Fibroblast of villous mesenchyme (primary cell): ENCODE measurements around the gene CHPT1. TPM values are rescaled to one million over a fixed set of nuclear protein-coding genes. Genes with fewer than 3 reads are reported as not detected.

Experiments
- DNase-seq: peaks from one replicate; pipeline ENCODE4 v3.0.0-alpha.2; 2010; ENCODE audit warnings: low read depth
- H3K4me3 ChIP-seq: 2 replicates; pipeline ENCODE4 v1.5.1; 2011; ENCODE audit warnings: low read depth, mild to moderate bottlenecking, low read length
- CTCF ChIP-seq: IDR thresholded peaks from 2 replicates; pipeline ENCODE4 v1.5.1; 2012; ENCODE audit warnings: low read depth, mild to moderate bottlenecking, low read length; ENCODE audit not compliant: insufficient read depth
- total RNA-seq: library from RNA; depleted of rRNA; stranded (reverse); fragments of >200 nt; gene quantifications from 2 replicates; pipeline ENCODE4 v1.2.3, GENCODE V29; 2012

CHPT1 gene
- 24.8 and 35.4 TPM in 2 replicates for total RNA-seq

DNA sequence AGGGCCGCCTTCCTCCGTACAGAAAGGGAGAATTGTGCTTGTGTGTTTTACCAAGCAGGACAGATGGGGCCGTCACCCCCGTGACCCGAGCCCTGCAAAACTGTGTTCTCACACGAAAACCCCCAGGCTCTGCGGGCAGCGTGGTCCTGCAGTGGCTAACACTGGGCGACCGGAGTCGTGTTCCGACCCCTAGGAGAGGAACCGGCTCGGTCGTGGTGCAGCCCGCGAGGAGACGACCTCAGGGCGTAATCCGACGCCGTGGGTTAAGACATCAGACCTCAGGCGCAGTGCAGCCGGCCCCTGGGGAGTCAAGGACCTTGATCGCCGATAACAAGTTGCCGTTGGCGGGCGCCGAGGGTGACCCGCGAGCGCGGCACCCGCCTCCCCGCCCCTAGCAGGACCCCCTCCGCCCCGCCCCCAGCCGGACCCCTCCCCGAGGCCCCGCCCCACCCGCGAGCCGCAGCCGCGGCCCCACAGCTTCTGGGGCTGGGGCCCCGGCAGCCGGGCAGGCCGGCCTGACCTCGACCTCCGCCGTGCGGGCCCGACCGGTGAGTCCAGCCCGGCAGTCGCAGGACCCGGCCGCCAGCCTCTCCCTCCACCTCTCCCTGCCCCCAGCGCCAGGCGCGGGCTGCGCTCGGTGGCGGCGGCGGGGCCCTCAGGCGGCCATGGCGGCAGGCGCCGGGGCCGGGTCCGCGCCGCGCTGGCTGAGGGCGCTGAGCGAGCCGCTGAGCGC, at the start of gene CHPT1:
Gene CHPT1 (plus strand): TSS at position 444 of the 733 bp plus-strand sequence. CDS start 222 bp downstream, at position 666.
- no peak for TF ChIP-seq CTCF
- DNase-seq = peak; percentile 42
- peak within 1 kb of the TSS; percentile 81 for H3K4me3 ChIP-seq

DNA sequence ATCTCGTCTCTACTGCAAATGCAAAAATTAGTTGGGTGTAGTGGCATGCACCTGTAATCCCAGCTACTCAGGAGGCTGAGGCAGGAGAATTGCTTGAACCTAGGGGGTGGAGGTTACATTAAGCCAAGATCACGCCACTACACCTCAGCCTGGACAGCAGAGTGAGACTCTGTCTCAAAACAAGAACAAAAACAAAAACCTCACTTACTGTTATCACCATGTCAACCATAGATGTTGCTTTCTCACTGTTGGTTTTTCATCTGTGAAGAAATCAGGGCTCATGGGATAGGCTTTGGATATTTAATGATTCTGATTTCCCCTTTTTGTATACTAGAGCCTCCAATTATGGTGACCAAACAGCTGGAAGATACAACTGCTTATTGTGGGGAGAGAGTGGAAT, 49.7 kb upstream of the CHPT1 start:
- no peak overlapping the region for H3K4me3 ChIP-seq
- TF ChIP-seq CTCF = no peak
- no peak for DNase-seq

- TF ChIP-seq CTCF = no peak
- H3K4me3 ChIP-seq = no peak overlapping the region
- DNase-seq = no peak
Measured at GRCh38 chr12:101648195-101648594, 49.2 kb upstream of the CHPT1 start.

- no peak for DNase-seq
- TF ChIP-seq CTCF = no peak
- H3K4me3 ChIP-seq = no peak overlapping the region
Measured at GRCh38 chr12:101650346-101651117, 46.9 kb upstream of the CHPT1 start.

GRCh38 chr12:101653030-101653429, 44.4 kb upstream of the CHPT1 start:
- DNase-seq = no peak
- TF ChIP-seq CTCF = no peak

DNA sequence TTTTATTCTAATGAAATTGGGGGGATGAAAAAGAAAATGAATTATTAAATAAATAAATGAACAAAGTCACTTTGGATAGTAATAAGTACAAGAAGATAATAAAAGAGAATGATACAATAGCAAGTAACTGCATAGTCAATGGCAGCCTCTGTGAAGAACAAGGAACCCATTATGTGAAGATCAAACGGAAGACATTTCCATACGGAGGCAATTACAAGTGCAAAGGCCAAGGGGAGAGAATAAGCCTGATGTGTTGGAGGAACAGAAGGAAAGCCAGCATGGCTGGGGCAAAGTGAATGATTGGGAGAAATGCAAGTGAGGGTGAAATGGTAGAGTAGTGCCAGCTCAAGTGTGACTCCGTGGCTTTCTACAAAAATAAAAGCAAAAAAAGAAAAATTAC, 43.9 kb upstream of the CHPT1 start:
- no peak for TF ChIP-seq CTCF
- no peak for DNase-seq
- no peak overlapping the region for H3K4me3 ChIP-seq

More at GRCh38 chr12:101653030-101653429, 44.4 kb upstream of the CHPT1 start:
- no peak overlapping the region for H3K4me3 ChIP-seq
